ENCODE measurements around the gene PRRT1.

DNA sequence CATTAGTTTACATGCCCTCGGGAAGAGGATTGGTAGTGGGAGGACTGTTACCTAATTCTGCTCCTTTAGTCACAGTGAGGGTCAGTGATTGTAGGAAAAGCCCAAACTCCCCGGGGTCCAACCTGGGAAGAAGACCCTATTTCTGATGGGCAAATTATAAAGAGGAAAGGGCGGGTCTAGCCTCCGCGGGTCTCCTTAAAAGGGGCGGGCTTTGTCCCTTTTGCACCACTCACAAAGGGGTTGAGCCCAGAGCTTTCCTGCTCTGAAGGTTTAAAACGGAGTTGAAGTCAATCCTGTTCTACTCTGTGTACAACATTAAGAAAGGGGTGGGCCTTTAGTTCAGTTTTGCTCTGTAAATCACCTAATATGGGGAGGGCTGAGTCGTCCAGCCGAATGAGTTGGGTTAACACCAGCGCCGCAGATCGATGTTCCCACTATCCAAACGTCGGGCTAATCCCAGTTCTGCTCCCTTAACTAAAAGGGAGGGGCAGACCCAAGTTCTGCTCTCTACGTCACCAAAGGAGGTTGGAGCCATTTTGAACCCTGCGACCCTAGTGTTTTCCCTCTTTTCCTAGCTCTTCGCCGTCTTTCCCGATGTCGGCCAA, 25.5 kb upstream of the PRRT1 start:
- TF ChIP-seq, protein P1, sequence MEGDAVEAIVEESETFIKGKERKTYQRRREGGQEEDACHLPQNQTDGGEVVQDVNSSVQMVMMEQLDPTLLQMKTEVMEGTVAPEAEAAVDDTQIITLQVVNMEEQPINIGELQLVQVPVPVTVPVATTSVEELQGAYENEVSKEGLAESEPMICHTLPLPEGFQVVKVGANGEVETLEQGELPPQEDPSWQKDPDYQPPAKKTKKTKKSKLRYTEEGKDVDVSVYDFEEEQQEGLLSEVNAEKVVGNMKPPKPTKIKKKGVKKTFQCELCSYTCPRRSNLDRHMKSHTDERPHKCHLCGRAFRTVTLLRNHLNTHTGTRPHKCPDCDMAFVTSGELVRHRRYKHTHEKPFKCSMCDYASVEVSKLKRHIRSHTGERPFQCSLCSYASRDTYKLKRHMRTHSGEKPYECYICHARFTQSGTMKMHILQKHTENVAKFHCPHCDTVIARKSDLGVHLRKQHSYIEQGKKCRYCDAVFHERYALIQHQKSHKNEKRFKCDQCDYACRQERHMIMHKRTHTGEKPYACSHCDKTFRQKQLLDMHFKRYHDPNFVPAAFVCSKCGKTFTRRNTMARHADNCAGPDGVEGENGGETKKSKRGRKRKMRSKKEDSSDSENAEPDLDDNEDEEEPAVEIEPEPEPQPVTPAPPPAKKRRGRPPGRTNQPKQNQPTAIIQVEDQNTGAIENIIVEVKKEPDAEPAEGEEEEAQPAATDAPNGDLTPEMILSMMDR (IDR thresholded peaks at IDR 0.05), result no peak
- TF ChIP-seq EZH2phosphoT487 (IDR thresholded peaks at IDR 0.05), result no peak
